HG03558 (cell line): ENCODE data around the gene ADAT2.

Experiments used
- ATAC-seq: cut with Tn5 transposase; IDR thresholded peaks from one replicate; pipeline ENCODE4 v1.9.1; 2021; ENCODE audit warnings: moderate number of reproducible peaks; ENCODE audit not compliant: unreplicated experiment; ENCODE audit errors: extremely low read depth

Gene ADAT2

GRCh38 chr6:143399176-143399575 lies 51.3 kb downstream of the ADAT2 start:
- ATAC-seq = no peak

- ATAC-seq = no peak
Observed at GRCh38 chr6:143397227-143398222, 53.0 kb downstream of the ADAT2 start.

DNA sequence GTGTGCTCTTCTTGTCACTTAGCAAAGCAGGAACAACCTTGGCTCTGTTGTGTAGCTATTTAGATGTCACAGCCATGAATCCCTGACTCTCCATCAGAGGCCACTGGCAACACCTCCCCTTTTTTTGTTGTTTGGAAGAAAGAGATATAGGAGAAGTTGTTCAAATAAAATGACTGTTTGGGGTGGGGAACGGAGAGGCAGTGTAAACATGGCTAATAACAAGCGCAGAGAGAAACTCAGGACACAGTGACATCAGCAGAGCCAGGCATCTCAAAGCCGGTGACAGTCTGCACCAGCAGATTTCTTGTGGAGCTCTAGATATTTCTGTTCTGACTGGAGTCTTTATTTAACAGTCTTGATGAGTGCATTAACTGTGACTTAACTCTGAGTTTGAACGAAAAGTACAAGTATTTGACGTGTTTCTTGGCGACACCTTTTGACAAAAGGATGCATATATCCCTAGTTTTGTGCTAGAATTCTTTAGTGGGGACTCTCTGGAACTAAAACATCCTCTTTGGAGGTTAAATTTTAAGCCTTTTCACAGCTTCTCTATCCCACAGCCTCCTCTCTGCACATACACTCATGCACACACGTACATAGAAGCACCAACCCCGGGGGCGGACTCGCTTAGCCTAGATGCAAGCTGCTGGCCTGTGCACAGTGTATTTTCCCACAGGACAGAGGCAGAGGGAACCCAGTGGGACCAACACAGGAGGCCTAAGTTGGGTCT lies 53.8 kb downstream of the ADAT2 start:
- ATAC-seq = no peak

DNA sequence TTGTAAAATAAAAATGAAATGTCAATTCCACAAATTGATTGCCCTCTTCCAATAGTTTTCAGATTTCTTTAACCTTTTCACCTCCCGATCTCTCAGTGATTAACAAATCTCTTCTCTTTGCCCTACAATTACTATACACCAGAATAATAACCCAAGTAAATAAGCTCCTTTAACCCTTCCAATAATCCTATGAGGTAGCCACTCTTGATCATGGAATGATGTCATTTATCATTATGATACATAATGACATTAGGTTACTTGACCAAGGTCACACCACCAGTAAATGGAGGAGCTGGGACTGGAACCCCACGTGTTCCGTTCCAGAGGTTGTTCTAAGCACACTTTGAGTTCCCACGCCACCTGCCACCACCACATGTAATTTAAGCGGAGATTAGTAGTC lies 54.8 kb downstream of the ADAT2 start:
- no peak for ATAC-seq

DNA sequence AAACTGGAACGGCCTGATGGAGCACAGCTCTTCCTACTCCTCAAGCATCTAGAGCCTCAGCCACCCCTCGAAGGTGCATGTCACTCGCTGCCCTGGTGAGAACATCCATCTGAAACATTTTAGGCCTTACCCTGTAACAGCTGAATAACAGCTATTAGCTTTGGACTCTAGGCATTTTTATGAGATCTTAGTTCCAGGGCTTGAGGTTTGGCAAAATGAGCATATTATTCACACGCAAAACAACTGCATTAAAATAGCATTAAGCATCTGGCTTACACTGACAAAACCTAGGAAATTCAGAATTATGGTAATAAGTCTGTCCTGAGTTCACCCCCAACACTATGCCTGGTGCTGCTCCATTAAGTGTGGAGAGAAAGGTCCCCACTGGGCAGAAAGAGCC lies 56.1 kb downstream of the ADAT2 start:
- ATAC-seq = no peak

- no peak for ATAC-seq
Observed at GRCh38 chr6:143390278-143390677, 60.2 kb downstream of the ADAT2 start.

DNA sequence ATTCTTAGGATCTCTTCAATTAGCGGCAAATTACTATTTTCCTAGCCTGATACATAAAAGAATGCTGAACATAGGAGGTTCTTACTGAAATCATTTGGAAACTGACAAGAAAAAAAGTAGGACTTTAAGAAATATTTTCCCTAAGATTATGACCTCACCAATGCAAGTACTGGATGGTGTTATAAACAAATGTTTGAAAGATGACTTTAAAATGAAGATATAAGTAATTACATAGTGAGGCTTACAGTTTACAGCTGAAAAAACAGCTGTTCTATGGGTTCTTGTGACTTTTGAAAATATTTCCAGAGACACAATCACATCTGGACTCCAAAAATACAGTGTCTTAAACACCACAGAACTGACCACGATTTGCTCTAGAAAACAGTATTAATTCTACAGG lies 64.9 kb downstream of the ADAT2 start:
- ATAC-seq = no peak

DNA sequence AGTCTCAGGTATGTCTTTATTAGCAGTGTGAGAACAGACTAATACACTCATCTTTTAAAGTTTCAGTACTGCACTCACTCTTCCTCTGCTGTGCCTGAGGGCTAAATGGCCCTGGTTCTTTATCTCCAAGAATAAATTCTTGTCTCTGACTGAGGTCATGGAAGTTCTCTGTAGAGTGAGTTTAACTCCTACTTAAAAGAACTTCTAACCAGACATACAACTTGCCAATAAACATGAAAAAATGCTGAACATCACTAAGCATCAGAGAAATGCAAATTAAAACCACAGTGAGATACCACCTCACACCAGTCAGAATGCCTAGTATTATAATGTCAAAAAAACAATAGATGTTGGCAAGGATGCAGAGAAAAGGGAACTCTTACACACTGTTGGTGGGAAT lies 73.6 kb downstream of the ADAT2 start:
- no peak for ATAC-seq

- ATAC-seq = no peak
Observed at GRCh38 chr6:143376375-143376774, 74.1 kb downstream of the ADAT2 start.

DNA sequence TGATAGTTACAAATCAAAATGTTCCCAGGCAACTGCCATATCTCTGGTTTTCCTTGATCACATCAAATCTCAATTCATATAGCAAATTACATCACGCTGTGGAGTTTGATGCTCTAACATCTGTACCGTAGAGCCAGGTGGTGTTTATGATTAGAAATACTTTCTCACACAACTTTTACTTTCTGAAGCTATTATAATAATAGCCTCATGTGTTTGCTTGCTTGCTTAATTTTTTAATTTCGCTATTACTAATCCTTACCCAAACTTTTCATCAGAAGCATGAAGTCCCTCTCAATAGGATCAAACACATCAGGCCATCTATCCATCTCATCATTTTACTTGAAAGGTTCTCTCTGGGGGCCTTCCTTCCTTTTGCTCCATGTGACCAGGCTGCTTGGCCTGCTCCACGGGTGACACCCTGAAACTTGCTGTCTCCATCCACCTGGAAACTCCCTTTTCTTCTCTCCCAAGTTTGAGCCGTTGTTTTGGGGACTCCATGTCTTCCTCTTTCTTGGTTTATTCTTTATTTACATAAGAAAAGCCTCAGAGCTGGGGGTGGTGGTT lies 75.4 kb downstream of the ADAT2 start:
- ATAC-seq = no peak

GRCh38 chr6:143374014-143374413 lies 76.5 kb downstream of the ADAT2 start:
- ATAC-seq = no peak
